Endodermal cell (in vitro differentiated cells): Measurements from ENCODE around the gene AK8. TPM values are rescaled to one million over a fixed set of nuclear protein-coding genes. Genes with fewer than 3 reads are reported as not detected.

Source experiments
- DNase-seq: peaks from one replicate; pipeline ENCODE4 v3.0.0-alpha.2; 2017
- H3K27ac ChIP-seq: 2 replicates; pipeline ENCODE4 v1.5.1; 2013; ENCODE audit warnings: mild to moderate bottlenecking, low read depth, low read length, moderate library complexity
- H3K27me3 ChIP-seq: 2 replicates; pipeline ENCODE4 v1.6.1; 2013; ENCODE audit warnings: mild to moderate bottlenecking, low read length, moderate library complexity; ENCODE audit not compliant: insufficient read depth, control insufficient read depth, poor library complexity, severe bottlenecking
- H3K36me3 ChIP-seq: 2 replicates; pipeline ENCODE4 v1.7.0; 2013; ENCODE audit warnings: mild to moderate bottlenecking, low read length, moderate library complexity; ENCODE audit not compliant: control insufficient read depth, insufficient read depth
- H3K4me1 ChIP-seq: one replicate; pipeline ENCODE4 v1.7.0; 2013; ENCODE audit warnings: low read length; ENCODE audit not compliant: control insufficient read depth, insufficient read depth
- H3K4me3 ChIP-seq: 2 replicates; pipeline ENCODE4 v1.5.1; 2013; ENCODE audit warnings: mild to moderate bottlenecking, low read length, moderate library complexity
- H3K9ac ChIP-seq: 2 replicates; pipeline ENCODE4 v1.6.1; 2013; ENCODE audit warnings: mild to moderate bottlenecking, low read length, moderate library complexity; ENCODE audit not compliant: poor library complexity, severe bottlenecking; ENCODE audit errors: extremely low read depth
- H3K9me3 ChIP-seq: 2 replicates; pipeline ENCODE4 v1.6.1; 2013; ENCODE audit warnings: mild to moderate bottlenecking, low read length, moderate library complexity; ENCODE audit not compliant: control insufficient read depth
- H3K27ac Mint-ChIP-seq: 2 replicates; pipeline ENCODE4 v1.8.0; 2020; ENCODE audit warnings: mixed read lengths
- H3K27me3 Mint-ChIP-seq: 2 replicates; pipeline ENCODE4 v1.8.0; 2021; ENCODE audit warnings: mild to moderate bottlenecking, mixed read lengths; ENCODE audit not compliant: insufficient read depth
- H3K36me3 Mint-ChIP-seq: 2 replicates; pipeline ENCODE4 v1.8.0; 2020; ENCODE audit warnings: low read depth, mixed read lengths
- H3K4me1 Mint-ChIP-seq: 2 replicates; pipeline ENCODE4 v1.8.0; 2020; ENCODE audit warnings: mixed read lengths
- H3K4me3 Mint-ChIP-seq: 2 replicates; pipeline ENCODE4 v1.8.0; 2020; ENCODE audit warnings: mild to moderate bottlenecking, moderate library complexity, mixed read lengths
- H3K9me3 Mint-ChIP-seq: 2 replicates; pipeline ENCODE4 v1.8.0; 2020; ENCODE audit warnings: mild to moderate bottlenecking, mixed read lengths
- whole genome bisulfite sequencing, 2 experiments: methylation state at CpG; one replicate each; pipeline versions ENCODE4 v1.1.5 to v1.1.7; 2013; ENCODE audit warnings: missing lambda C conversion rate in 2 of 2, mixed read lengths in 1 of 2; ENCODE audit not compliant: insufficient coverage in 1 of 2, insufficient read length in 1 of 2; 5-methylcytosine and 5-hydroxymethylcytosine counted together
- total RNA-seq, 2 donors: library from RNA; stranded (reverse); fragmentation: NEBNext Ultra II Directional in 1 of 2; extraction: Animal tissue kit (Norgen Biotek cat#: 25700) in 1 of 2; gene quantifications; 2 replicates in 1 of 2; 3 replicates in 1 of 2; pipeline ENCODE4 v1.2.1, GENCODE V29; 2021
- TF ChIP-seq, protein P1 (sequence below): fragments of 200-600 bp; sonication (generic); conservative IDR thresholded peaks from 2 replicates; pipeline ENCODE4 v1.5.0; 2021; ENCODE audit warnings: antibody characterized with exemption, mild to moderate bottlenecking

Gene AK8
- total RNA-seq, 2 donors from 2014 or later, result 1.3 to 2.6 TPM

DNA sequence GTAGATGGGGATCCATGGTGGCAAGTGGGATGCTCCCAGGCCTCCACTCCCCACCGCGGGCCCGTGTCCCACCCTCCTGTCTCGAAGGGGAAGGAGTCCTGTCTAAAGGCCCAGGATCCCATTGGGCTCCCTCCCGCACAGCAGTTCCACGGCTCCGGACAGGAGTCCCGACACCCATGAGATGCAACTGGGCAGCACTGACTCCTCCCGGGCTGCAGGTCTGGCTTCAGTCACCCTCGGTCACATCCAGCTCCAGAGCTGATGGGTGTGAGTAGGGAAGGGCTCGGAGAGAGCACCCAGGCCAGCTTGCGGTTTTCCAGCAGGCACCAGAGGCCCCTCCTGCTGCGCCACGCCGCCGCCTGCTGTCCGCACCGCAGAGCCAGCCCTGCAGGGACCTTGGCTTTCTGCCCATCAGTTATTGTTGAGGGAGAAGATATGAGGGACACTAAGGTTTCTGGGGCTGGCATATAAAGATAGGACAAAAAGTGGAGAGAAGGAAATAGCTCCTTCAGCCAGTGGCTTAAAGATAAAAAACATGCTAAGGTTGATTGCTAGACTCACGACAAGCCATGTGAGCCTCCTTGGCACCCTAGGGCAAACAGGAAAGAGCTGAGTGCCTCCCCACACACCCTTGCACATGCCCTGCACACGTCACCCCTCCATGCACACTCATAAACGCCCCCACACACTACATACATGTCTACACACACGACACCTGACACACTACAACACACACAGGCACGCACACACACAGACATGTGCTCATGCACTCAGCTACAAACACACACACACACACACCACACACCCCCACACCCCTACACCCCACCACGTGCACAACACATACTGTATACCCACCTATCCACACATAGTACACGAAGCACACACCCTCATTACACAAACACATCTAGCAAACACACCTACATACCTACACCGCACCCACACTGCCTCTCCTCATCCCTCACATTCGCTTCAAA, 79.0 kb downstream of the AK8 start:
- H3K4me3 Mint-ChIP-seq, result no peak overlapping the region
- peaks cover 72% of the 10 kb centered on the region for H3K27me3 Mint-ChIP-seq
- peaks cover 11% of the 10 kb centered on the region for H3K4me1 ChIP-seq
- H3K9ac ChIP-seq, result no peak overlapping the region
- no peak overlapping the region for H3K4me3 ChIP-seq
- no peaks in the 10 kb centered on the region for H3K36me3 ChIP-seq
- TF ChIP-seq, protein P1, sequence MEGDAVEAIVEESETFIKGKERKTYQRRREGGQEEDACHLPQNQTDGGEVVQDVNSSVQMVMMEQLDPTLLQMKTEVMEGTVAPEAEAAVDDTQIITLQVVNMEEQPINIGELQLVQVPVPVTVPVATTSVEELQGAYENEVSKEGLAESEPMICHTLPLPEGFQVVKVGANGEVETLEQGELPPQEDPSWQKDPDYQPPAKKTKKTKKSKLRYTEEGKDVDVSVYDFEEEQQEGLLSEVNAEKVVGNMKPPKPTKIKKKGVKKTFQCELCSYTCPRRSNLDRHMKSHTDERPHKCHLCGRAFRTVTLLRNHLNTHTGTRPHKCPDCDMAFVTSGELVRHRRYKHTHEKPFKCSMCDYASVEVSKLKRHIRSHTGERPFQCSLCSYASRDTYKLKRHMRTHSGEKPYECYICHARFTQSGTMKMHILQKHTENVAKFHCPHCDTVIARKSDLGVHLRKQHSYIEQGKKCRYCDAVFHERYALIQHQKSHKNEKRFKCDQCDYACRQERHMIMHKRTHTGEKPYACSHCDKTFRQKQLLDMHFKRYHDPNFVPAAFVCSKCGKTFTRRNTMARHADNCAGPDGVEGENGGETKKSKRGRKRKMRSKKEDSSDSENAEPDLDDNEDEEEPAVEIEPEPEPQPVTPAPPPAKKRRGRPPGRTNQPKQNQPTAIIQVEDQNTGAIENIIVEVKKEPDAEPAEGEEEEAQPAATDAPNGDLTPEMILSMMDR, result peak; percentile 64
- peaks cover 43% of the 10 kb centered on the region for H3K27me3 ChIP-seq
- WGBS, 2 experiments, result 81 to 88% methylated on average over 18 to 27 of the region's 27 CpGs
- peaks cover 18% of the 10 kb centered on the region for H3K4me1 Mint-ChIP-seq
- no peaks in the 10 kb centered on the region for H3K36me3 Mint-ChIP-seq
- H3K9me3 Mint-ChIP-seq, result no peaks in the 10 kb centered on the region
- DNase-seq, result peak; percentile 63
- H3K27ac ChIP-seq, result no peak overlapping the region
- H3K27ac Mint-ChIP-seq, result no peak overlapping the region
- no peaks in the 10 kb centered on the region for H3K9me3 ChIP-seq

DNA sequence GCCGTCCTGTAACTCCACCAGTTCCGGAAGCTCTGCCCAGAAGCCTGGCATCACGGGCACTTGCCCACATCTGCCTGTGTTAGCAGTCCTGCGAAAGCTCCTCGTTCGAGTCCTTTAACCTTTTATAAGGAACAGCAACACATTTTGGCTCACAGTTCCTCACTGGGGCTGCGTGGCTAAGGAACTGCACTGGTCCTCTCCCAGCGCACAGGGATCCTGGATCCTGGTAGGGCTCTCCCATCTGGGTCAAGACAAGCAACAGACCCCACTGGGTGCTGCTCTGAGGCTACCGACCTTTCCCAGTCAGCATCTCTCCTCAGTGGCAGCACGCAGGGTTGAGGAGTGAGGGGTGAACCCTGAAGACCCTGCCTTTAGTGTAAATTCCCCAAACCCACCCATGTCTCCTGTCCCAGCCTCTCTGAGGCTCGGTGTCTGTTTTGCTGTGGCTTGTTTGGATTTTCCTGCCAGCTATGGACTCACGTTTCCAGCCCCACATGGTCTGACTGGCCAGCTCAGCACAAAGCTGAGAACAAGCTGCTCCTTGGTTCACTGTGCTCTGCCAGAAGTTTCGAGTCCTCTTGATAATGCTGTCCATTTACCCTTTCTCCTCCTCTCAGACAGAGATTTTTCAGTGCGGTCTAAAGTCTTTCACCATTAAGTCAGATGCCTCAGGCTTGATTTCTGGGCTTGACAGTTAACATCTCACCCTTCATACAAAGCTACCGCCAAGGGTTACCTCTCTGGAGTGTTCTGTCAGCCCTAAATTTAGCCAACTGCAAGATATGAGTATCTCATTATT, 80.0 kb downstream of the AK8 start:
- H3K4me1 ChIP-seq, result peaks cover 18% of the 10 kb centered on the region
- H3K4me3 ChIP-seq, result no peak overlapping the region
- no peaks in the 10 kb centered on the region for H3K9me3 Mint-ChIP-seq
- no peak overlapping the region for H3K4me3 Mint-ChIP-seq
- peaks cover 52% of the 10 kb centered on the region for H3K27me3 ChIP-seq
- H3K9ac ChIP-seq, result no peak overlapping the region
- TF ChIP-seq, protein P1, result no peak
- no peaks in the 10 kb centered on the region for H3K36me3 Mint-ChIP-seq
- peaks cover 24% of the 10 kb centered on the region for H3K4me1 Mint-ChIP-seq
- DNase-seq, result peak; percentile 34
- H3K9me3 ChIP-seq, result peaks cover 3% of the 10 kb centered on the region
- 88 to 95% methylated on average over 14 to 15 of the region's 15 CpGs for WGBS, 2 experiments
- H3K27ac ChIP-seq, result no peak overlapping the region
- peaks cover 82% of the 10 kb centered on the region for H3K27me3 Mint-ChIP-seq
- H3K27ac Mint-ChIP-seq, result no peak overlapping the region
- no peaks in the 10 kb centered on the region for H3K36me3 ChIP-seq

DNA sequence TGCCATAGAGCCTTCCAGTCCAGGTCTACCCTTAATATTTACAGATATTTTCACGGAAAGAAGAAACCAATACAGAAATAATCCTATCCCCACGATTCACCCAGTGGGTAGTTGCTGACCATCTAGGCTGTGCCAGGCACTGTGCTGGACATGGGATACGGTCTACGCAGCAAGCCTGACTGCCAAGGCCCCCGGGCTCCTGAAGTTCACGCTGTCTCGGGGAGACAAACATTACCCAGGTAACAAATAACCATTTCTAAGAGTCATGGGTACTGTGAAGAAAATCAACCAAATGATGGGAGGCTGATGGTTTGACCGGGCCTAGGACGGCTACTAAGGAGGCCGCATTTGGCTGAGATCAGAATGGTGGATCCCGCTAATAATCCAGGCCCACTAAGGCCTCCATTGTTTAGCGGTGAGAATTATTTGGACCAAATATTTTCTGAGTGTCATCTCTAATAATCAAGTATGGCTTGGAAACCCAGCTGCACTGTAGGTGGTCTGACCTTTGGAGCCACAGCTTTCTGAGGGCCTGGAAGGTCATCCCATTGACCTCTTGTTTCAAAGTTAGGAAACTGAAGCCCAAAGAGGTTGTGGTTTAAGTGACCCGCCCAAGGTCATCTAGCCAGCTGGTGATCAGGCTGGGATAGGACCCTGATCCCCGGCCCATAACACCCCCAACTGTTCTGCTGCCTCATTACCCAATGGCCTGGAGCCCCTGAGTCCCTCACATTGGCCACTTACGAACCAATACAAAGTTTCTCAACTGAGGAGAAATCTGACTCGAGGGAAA, 82.4 kb downstream of the AK8 start:
- Mint-ChIP-seq H3K27ac (no peak overlapping the region), H3K9me3 (peaks cover 9% of the 10 kb centered on the region), H3K27me3 (peaks cover 97% of the 10 kb centered on the region), H3K4me3 (no peak overlapping the region), H3K4me1 (peaks cover 24% of the 10 kb centered on the region), H3K36me3 (peaks cover 4% of the 10 kb centered on the region)
- peaks cover 18% of the 10 kb centered on the region for H3K4me1 ChIP-seq
- H3K9me3 ChIP-seq, result peaks cover 17% of the 10 kb centered on the region
- WGBS, 2 experiments, result 90 to 94% methylated on average over 7 to 16 of the region's 16 CpGs
- no peaks in the 10 kb centered on the region for H3K36me3 ChIP-seq
- no peak overlapping the region for H3K9ac ChIP-seq
- peak; percentile 25 for DNase-seq
- H3K4me3 ChIP-seq, result peak overlapping the region; percentile 64
- H3K27me3 ChIP-seq, result peaks cover 75% of the 10 kb centered on the region
- TF ChIP-seq, protein P1, result no peak
- H3K27ac ChIP-seq, result no peak overlapping the region
